Right ventricle myocardium superior (tissue), 1 donor: ENCODE data around the gene PFKFB3. TPM values are rescaled to one million over a fixed set of nuclear protein-coding genes. Genes with fewer than 3 reads are reported as not detected.
"Not testable (repeated sequence)": the region's sequence is repeated elsewhere in the genome, so short reads cannot be mapped to it uniquely, and the experiment has no call there.

Experiments
- ATAC-seq: fragments of 200-7000 bp; cut with Tn5 transposase; one replicate; pipeline ENCODE4 v1.9.1; 2020; ENCODE audit warnings: mild to moderate bottlenecking; ENCODE audit not compliant: poor library complexity
- DNase-seq: peaks from one replicate; pipeline ENCODE4 v3.0.0-alpha.2; 2020
- intact Hi-C: fragments of 100-400 bp; cut with DNase I; formaldehyde crosslinking; loops from one replicate; pipeline ENCODE4 v1.11.2; 2022
- long read RNA-seq: library from polyadenylated mRNA; unstranded; transcript quantifications from one replicate; pipeline ENCODE4 v2.0.0, GENCODE V29; 2021
- total RNA-seq: library from RNA; stranded (reverse); fragmentation: NEBNext Ultra II Directional; extraction: Animal tissue kit (Norgen Biotek cat#: 25700); gene quantifications from one replicate; pipeline ENCODE4 v1.2.1, GENCODE V29; 2021
- donor health status: DM: no; HTN: yes; CAD: no; lungs with severe emphysema.

PFKFB3 gene
- total RNA-seq: 24.7 TPM
- long read RNA-seq, full-length matches to known transcripts: 18 of 48 reads
- long read RNA-seq, partial matches to known transcripts: 16 of 48 reads
- long read RNA-seq, other reads (novel, unspliced or antisense): 14 of 48 reads

GRCh38 chr10:6202684-6203330 is at the start of gene PFKFB3:
TSS of gene PFKFB3 (plus strand) at chr10:6202932. CDS start at chr10:6203261, 329 bp downstream.
- peak; percentile 98 for DNase-seq
- intact Hi-C loops: loop anchor here (2.0 to 5.0 kb wide), 2 partner anchors 91 to 198 kb away; no protein-coding TSS in a partner anchor
- peak; percentile 92 for ATAC-seq

- DNase-seq: no peak
- intact Hi-C loops: no loop called here
These were observed 48.9 kb upstream of the PFKFB3 start for GRCh38 chr10:6153845-6154244.

GRCh38 chr10:6154566-6154965 is 48.2 kb upstream of the PFKFB3 start:
- DNase-seq (no peak), ATAC-seq (no peak)
- intact Hi-C loops: no loop called here

More at GRCh38 chr10:6153845-6154244, 48.9 kb upstream of the PFKFB3 start:
- no peak for ATAC-seq

GRCh38 chr10:6158276-6158675 is 44.5 kb upstream of the PFKFB3 start:
- ATAC-seq (no peak), DNase-seq (no peak)
- intact Hi-C loops: no loop called here

- intact Hi-C loops: no loop called here
- ATAC-seq: no peak
- DNase-seq: no peak
These were observed 40.8 kb upstream of the PFKFB3 start for GRCh38 chr10:6161921-6162320.

- DNase-seq (no peak), ATAC-seq (no peak)
- intact Hi-C loops: no loop called here
These were observed 40.0 kb upstream of the PFKFB3 start for GRCh38 chr10:6162589-6163356.

GRCh38 chr10:6163364-6164270 is 39.1 kb upstream of the PFKFB3 start:
- DNase-seq (peak; percentile 94), ATAC-seq (peak; percentile 98)
- intact Hi-C loops: loop anchor here (2.0 kb wide), 1 partner anchor 37 kb away; no protein-coding TSS in a partner anchor

GRCh38 chr10:6164271-6165095 is 38.2 kb upstream of the PFKFB3 start:
- intact Hi-C loops: loop anchor here (2.0 kb wide), 1 partner anchor 36 kb away; no protein-coding TSS in a partner anchor
- ATAC-seq: no peak
- no peak for DNase-seq

DNA sequence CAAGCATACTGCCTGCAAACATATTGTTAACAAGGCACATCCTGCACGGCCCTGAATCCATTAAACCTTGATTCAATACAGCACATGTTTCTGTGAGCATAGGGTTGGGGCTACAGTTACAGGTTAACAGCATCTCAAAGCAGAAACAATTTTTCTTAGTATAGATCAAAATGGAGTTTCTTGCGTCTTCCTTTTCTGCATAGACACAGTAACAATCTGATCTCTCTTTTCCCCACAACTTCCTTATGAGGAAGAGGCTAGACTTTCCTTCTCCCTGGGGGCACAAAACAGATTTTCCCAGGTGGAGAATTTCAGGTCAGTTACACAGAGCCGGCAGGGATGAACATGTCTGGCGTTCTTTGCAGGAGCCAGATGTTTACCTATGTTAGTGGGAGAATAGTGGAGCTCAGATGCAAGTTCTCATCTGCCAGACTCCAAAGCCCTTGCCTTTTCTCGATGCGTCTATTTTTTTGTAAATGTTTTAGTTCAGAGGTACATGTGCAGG is 37.5 kb upstream of the PFKFB3 start:
- intact Hi-C loops: loop anchor here (2.0 kb wide), 1 partner anchor 36 kb away; no protein-coding TSS in a partner anchor
- ATAC-seq (no peak), DNase-seq (no peak)

GRCh38 chr10:6165933-6166332 is 36.8 kb upstream of the PFKFB3 start:
- not testable (repeated sequence) for DNase-seq, ATAC-seq

GRCh38 chr10:6167456-6167855 is 35.3 kb upstream of the PFKFB3 start:
- DNase-seq (no peak), ATAC-seq (no peak)
- intact Hi-C loops: no loop called here

More at GRCh38 chr10:6165933-6166332, 36.8 kb upstream of the PFKFB3 start:
- intact Hi-C loops: loop anchor here (2.0 kb wide), 1 partner anchor 35 kb away; no protein-coding TSS in a partner anchor

- intact Hi-C loops: no loop called here
- no peak for ATAC-seq
- no peak for DNase-seq
These were observed 34.6 kb upstream of the PFKFB3 start for GRCh38 chr10:6168084-6168483.

DNA sequence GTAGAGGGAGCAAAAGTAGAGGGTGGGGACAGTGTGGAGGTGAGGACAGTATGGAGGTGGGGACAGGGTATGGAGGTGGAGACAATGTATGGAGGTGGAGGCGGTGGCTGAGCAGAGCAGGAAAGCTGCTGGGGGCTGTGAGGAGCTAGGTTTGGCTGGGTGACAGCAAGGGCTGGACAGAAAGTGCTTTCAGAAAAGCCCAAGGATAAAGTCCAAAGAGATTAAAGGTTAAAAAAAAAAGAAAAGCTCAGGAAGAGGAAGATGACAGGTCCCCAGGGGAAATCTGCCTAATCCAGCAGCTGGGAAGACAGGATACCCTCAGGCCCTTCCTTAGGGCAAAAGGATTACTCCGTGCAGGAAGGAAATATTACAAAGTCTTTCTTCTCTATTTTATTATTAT is 32.1 kb upstream of the PFKFB3 start:
- ATAC-seq: no peak
- DNase-seq: no peak

DNA sequence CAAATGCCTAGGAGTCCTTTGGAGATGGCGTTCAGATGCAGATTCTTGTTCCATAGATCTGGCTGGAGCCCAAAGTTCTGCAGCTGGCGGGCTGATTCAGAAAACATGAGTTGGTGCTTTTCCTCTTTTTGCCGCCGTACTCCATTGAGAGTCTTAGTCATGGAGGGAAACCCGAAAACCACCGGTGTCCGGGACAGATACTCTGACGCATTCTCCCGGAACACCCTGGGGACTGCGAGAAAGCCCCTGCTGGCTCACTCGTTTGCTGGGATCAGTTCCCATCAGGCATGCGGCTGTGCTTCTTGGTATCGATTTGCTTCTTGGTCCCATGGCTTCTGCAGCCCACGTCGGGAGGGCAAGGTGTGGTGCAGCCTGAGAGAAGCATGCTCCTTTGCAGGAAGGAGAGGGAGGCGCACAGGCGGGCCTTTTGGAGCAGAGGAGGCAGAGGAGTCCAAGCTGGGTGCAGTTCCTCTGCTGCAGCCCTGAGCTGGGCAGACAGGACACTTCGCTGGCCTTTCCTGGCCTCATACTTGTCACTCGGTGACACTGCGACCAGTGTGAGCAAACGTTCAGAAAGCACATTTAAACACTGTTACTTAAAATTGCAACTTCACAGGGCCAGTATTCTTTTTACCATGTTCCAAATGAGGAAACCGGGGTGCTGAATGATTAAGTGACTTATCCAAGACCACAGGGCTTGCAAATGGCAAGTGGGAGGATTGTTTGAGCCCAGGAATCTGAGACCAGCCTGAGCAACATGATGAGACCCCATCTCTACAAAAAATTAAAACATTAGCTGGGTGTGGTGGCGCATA is 30.6 kb upstream of the PFKFB3 start:
- ATAC-seq (peak; percentile 47), DNase-seq (peak; percentile 73)
- intact Hi-C loops: no loop called here

More for the DNA sequence above, 32.1 kb upstream of the PFKFB3 start:
- intact Hi-C loops: no loop called here

DNA sequence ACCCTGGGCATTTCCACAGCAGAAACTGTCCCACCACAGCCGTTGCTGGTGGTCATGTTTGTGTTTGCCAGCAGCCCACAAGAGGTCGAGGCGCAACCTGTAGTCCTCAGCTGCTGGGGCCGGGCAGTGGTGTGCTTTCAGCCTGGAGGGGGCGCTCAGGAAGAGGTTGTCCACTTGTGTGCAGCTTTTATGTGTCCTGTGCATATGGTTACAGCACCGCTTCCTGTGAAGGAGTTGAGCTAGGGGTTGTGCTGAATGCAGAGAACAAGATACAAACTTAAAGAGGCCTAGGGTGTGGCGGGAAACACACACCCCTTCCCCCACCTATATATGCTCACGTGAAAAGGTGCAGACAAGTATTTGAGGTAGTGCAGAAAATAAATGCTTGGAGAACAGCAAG is 29.5 kb upstream of the PFKFB3 start:
- DNase-seq (no peak), ATAC-seq (no peak)
- intact Hi-C loops: no loop called here

DNA sequence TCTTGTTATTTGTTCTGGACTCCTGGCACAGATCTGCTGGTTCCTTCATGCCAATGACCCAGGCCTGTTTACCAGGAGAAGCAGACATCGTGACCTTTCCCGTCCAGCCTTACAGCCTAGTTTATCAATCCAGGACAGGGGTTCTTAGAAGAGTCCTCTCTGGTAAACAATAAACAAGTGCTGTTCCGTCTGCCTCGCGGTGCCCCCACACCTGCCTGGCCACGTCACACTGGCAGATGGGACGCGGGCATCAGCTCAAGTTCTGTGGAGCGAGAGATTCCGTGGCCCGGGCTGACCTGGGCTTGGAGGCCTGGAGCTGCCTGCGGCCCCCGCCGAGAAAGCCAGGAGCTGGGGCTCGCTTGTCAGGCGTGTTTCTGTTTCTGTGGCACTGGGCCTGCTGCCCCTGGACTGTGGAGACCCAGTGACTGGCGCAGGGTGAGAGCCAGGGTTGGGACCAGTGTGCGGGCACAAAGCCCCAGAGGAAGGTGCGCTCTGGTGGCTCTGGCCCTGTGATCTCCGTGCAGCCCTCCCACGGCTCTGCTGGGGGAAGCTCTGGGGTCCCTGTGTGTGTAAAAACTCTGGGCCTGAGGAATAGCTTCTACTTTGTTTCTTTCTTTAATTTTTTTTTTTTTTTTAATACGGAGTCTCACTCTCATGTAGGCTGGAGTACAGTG is 28.4 kb upstream of the PFKFB3 start:
- DNase-seq (peak; percentile 64), ATAC-seq (peak; percentile 21)
- intact Hi-C loops: no loop called here
